A549 (cell line): ENCODE measurements around the gene PDE10A. TPM values are rescaled to one million over a fixed set of nuclear protein-coding genes. Genes with fewer than 3 reads are reported as not detected.

ENCODE experiments used
- ATAC-seq, 2 experiments: fragments of 200-7000 bp in 1 of 2; fragments of >200 bp in 1 of 2; cut with Nextera tagmentation in 1 of 2; cut with Tn5 transposase in 1 of 2; 3 replicates each; pipeline versions ENCODE4 v1.8.0 to v1.9.1; 2018 to 2020; ENCODE audit warnings: mild to moderate bottlenecking in 1 of 2, moderate library complexity in 1 of 2
- CTCF ChIA-PET: fragments of 300-600 bp; sonication (Branson Sonifier 250); formaldehyde crosslinking; extraction: SDS; loops from one replicate; lab custom pipeline; 2021; ENCODE audit warnings: antibody characterized with exemption, inconsistent platforms; lab: Yijun Ruan, JAX
- POLR2A ChIA-PET: fragments of 350-600 bp; formaldehyde crosslinking; extraction: SDS; loops from one replicate; lab custom pipeline; 2021; ENCODE audit warnings: antibody characterized with exemption, inconsistent platforms; lab: Yijun Ruan, JAX
- DNase-seq, 2 experiments: peaks; one replicate each; pipeline versions ENCODE4 v3.0.0 to v3.0.0-alpha.2; 2011 to 2016; ENCODE audit warnings: low read depth in 1 of 2, low spot score in 1 of 2
- FAIRE-seq: peaks from 2 replicates; lab custom pipeline; 2011; peaks lifted over from hg19 to GRCh38; lab: Jason Lieb, UNC
- H3K27ac ChIP-seq, 2 experiments: fragments of >200 bp; sonication (Bioruptor Twin); formaldehyde crosslinking; 3 replicates each; pipeline ENCODE4 v1.5.1; 2016 to 2017
- H3K4me1 ChIP-seq: fragments of >200 bp; sonication (Bioruptor Twin); formaldehyde crosslinking; 3 replicates; pipeline ENCODE4 v1.6.1; 2016
- H3K4me2 ChIP-seq: fragments of >200 bp; sonication (Bioruptor Twin); formaldehyde crosslinking; 3 replicates; pipeline ENCODE4 v1.6.1; 2016
- H3K4me3 ChIP-seq: fragments of >200 bp; sonication (Bioruptor Twin); formaldehyde crosslinking; 3 replicates; pipeline ENCODE4 v1.5.1; 2016
- H3K9me3 ChIP-seq: fragments of >200 bp; sonication (Bioruptor Twin); formaldehyde crosslinking; 3 replicates; pipeline ENCODE4 v1.6.1; 2016
- CBX2 ChIP-seq: fragments of 200-600 bp; sonication (generic); IDR thresholded peaks from 2 replicates; pipeline ENCODE4 v1.6.1; 2016; ENCODE audit warnings: low read depth, mild to moderate bottlenecking, borderline replicate concordance
- CEBPB ChIP-seq, 2 experiments: fragments of >200 bp in 1 of 2; sonication (Bioruptor Twin) in 1 of 2; formaldehyde crosslinking in 1 of 2; IDR thresholded peaks; 2 replicates each; pipeline ENCODE4 v1.6.1; 2012 to 2016
- FOXS1 ChIP-seq: fragments of 250-450 bp; sonication (Bioruptor Pico); IDR thresholded peaks from 2 replicates; pipeline ENCODE4 v1.5.0; 2020; ENCODE audit warnings: mild to moderate bottlenecking, moderate library complexity
- HDAC2 ChIP-seq: fragments of 200-600 bp; sonication (generic); IDR thresholded peaks from 2 replicates; pipeline ENCODE4 v1.6.1; 2016
- HOXA7 ChIP-seq: fragments of 250-450 bp; sonication (Bioruptor Pico); IDR thresholded peaks from 2 replicates; pipeline ENCODE4 v1.5.0; 2020; ENCODE audit warnings: mild to moderate bottlenecking, moderate library complexity
- JUN ChIP-seq, 2 experiments: fragments of >200 bp; sonication (Bioruptor Twin); formaldehyde crosslinking; IDR thresholded peaks; 2 replicates in 1 of 2; 3 replicates in 1 of 2; pipeline ENCODE4 v1.6.1; 2016 to 2017
- KDM5A ChIP-seq: fragments of 200-600 bp; sonication (generic); IDR thresholded peaks from 2 replicates; pipeline ENCODE4 v1.6.1; 2016; ENCODE audit warnings: antibody characterized with exemption, mild to moderate bottlenecking
- NFE2L2 ChIP-seq: fragments of 150-350 bp; conservative IDR thresholded peaks from 2 replicates; pipeline ENCODE4 v1.6.1; 2014; ENCODE audit warnings: low read length
- NR3C1 ChIP-seq: fragments of >200 bp; sonication (Bioruptor Twin); formaldehyde crosslinking; IDR thresholded peaks from 3 replicates; pipeline ENCODE4 v1.6.1; 2017
- PHF8 ChIP-seq: fragments of 200-600 bp; sonication (generic); IDR thresholded peaks from 2 replicates; pipeline ENCODE4 v1.6.1; 2016; ENCODE audit warnings: low read depth, mild to moderate bottlenecking, antibody characterized with exemption, moderate library complexity, borderline replicate concordance
- RAD21 ChIP-seq, 2 experiments: fragments of >200 bp in 1 of 2; sonication (Bioruptor Twin) in 1 of 2; formaldehyde crosslinking in 1 of 2; IDR thresholded peaks in 1 of 2; conservative IDR thresholded peaks in 1 of 2; 2 replicates in 1 of 2; 3 replicates in 1 of 2; pipeline ENCODE4 v1.6.1; 2012 to 2018; ENCODE audit warnings: inconsistent platforms in 1 of 2
- RFX5 ChIP-seq: fragments of 450-650 bp; IDR thresholded peaks from 2 replicates; pipeline ENCODE4 v1.7.1; 2014; ENCODE audit warnings: antibody characterized with exemption, mild to moderate bottlenecking, moderate library complexity
- SMC3 ChIP-seq: fragments of >200 bp; sonication (Bioruptor Twin); formaldehyde crosslinking; IDR thresholded peaks from 3 replicates; pipeline ENCODE4 v1.6.1; 2018; ENCODE audit warnings: inconsistent platforms
- TFCP2L1 ChIP-seq: fragments of 250-450 bp; sonication (Bioruptor Pico); IDR thresholded peaks from 2 replicates; pipeline ENCODE4 v1.5.0; 2021; ENCODE audit warnings: mild to moderate bottlenecking
- TP53 ChIP-seq: fragments of 250-450 bp; sonication (Bioruptor Pico); IDR thresholded peaks from 2 replicates; pipeline ENCODE4 v1.5.0; 2021; ENCODE audit warnings: mild to moderate bottlenecking, moderate library complexity
- ZC3H11A ChIP-seq: fragments of 450-650 bp; IDR thresholded peaks from 2 replicates; pipeline ENCODE4 v1.6.1; 2014; ENCODE audit warnings: antibody characterized with exemption, mild to moderate bottlenecking
- ZSCAN20 ChIP-seq: fragments of 250-450 bp; sonication (Bioruptor Pico); IDR thresholded peaks from 2 replicates; pipeline ENCODE4 v1.8.0; 2022; ENCODE audit warnings: mild to moderate bottlenecking, moderate library complexity
- WGBS: methylation state at CpG from one replicate; pipeline ENCODE4 v1.1.6; 2017; ENCODE audit errors: missing lambda C conversion rate; 5-methylcytosine and 5-hydroxymethylcytosine counted together
- polyA minus RNA-seq: library from RNA; depleted of rRNA, polyadenylated mRNA; stranded (reverse); fragments of >200 nt; gene quantifications from 2 replicates; pipeline ENCODE4 v1.2.3, GENCODE V29; 2011; rRNA and poly(A)+ RNA removed
- polyA plus RNA-seq, 4 experiments: library from polyadenylated mRNA; depleted of rRNA in 3 of 4; stranded (reverse); fragments of >200 nt; fragmentation: RNase III in 1 of 4; extraction: RNeasy Plus Mini Kit Qiagen cat#74134 plus additional on column Dnase treatment in 1 of 4; gene quantifications; 2 replicates in 3 of 4; 3 replicates in 1 of 4; pipeline ENCODE4 v1.2.3, GENCODE V29; 2011 to 2017
- TF ChIP-seq, protein P1 (sequence below): fragments of >200 bp; sonication (Bioruptor Twin); formaldehyde crosslinking; IDR thresholded peaks from 3 replicates; pipeline ENCODE4 v1.5.1; 2016
- TF ChIP-seq, protein P2 (sequence below): IDR thresholded peaks from 2 replicates; pipeline ENCODE4 v1.6.1; 2012
- TF ChIP-seq, protein P3 (sequence below): IDR thresholded peaks from 2 replicates; pipeline ENCODE4 v1.6.1; 2012; ENCODE audit warnings: low read depth, borderline replicate concordance
- TF ChIP-seq, protein P4 (sequence below): fragments of >200 bp; sonication (Bioruptor Twin); formaldehyde crosslinking; IDR thresholded peaks from 2 replicates; pipeline ENCODE4 v1.6.1; 2016
- TF ChIP-seq, protein P5 (sequence below): fragments of 250-450 bp; sonication (Bioruptor Pico); IDR thresholded peaks from 2 replicates; pipeline ENCODE4 v1.5.0; 2020; ENCODE audit warnings: low read depth, mild to moderate bottlenecking, moderate library complexity

The PDE10A gene
- polyA plus RNA-seq (2011; rRNA removed) (92.5 and 96.4 TPM in 2 replicates), polyA plus RNA-seq (2017; fragmentation: RNase III; extraction: RNeasy Plus Mini Kit Qiagen cat#74134 plus additional on column Dnase treatment) (44.9 to 46.3 TPM (median 45.9 TPM) in 3 replicates), polyA minus RNA-seq (511 and 597 TPM in 2 replicates)
- 42.5 and 54.2 TPM in 2 replicates for polyA plus RNA-seq (2012; cell fraction: cytosol; rRNA removed)
- 64.8 and 115 TPM in 2 replicates for polyA plus RNA-seq (2012; cell fraction: nucleus; rRNA removed)

DNA sequence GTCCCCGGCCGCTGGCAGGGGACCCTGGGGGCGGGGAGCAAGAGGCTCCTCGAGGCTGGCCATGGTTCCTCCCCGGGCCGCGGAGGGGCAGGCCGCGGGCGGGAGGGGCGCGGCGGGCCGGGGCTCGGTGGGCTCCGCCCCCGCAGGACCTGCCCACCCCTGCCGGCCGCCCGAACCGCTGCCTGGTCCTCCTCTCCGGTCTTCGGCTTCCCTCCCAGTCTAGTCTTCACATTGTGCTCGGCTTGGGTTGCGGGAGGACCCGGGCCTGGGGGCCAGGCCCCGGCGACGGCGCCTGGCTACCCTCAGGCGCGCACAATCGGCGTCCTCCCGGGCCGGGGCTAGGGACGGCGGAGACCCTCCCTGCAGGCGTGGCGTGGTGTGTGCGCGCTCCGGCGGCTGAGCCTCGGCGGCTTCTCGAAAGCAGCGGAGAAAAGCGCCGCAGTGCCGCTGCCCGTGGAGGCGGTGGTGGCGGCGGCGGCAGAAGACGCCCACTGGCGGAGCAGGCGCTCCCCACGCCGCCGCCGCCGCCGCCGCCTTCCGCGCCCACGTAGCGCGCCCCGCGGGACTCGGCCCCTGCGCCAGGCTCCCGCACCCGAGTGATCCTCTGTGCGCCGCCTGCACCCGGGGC, at the start of gene PDE10A:
PDE10A (minus strand) TSS at position 493 of the 628 bp plus-strand sequence; CDS start at position 63, 430 bp downstream.
- Histone ChIP-seq H3K4me3 (peak within 1 kb of the TSS; percentile 69), H3K9me3 (no peaks in the 10 kb centered on the region), H3K27ac (peak within 1 kb of the TSS; percentile 82 to 99), H3K4me1 (peaks cover 5% of the 10 kb centered on the region; the same call in 1 of the 3 replicates), H3K4me2 (peak within 1 kb of the TSS; percentile 85)
- ChIA-PET POLR2A (no interaction called here), CTCF (no interaction called here)
- WGBS = 0% methylated on average over 1 of the region's 80 CpGs
- FAIRE-seq (no peak), DNase-seq (peak; percentile 67 to 81)
- TF ChIP-seq FOXS1 (CRISPR knock-in tag) = no peak
- no peak for TF ChIP-seq SMC3
- no peak for TF ChIP-seq PHF8
- 0 out of 5 replicates have a peak, but pooled peaks of 1 of the 2 experiments have one; percentile 24 for TF ChIP-seq JUN (IDR thresholded peaks at IDR 0.05)
- TF ChIP-seq NR3C1 = no peak
- no peak for TF ChIP-seq HDAC2
- TF ChIP-seq RAD21 (conservative IDR thresholded peaks at IDR 0.05 in 1 of 2, IDR thresholded peaks at IDR 0.05 in 1 of 2) = 0 out of 5 replicates have a peak, but pooled peaks of 1 of the 2 experiments have one; percentile 12
- TF ChIP-seq, protein P1, sequence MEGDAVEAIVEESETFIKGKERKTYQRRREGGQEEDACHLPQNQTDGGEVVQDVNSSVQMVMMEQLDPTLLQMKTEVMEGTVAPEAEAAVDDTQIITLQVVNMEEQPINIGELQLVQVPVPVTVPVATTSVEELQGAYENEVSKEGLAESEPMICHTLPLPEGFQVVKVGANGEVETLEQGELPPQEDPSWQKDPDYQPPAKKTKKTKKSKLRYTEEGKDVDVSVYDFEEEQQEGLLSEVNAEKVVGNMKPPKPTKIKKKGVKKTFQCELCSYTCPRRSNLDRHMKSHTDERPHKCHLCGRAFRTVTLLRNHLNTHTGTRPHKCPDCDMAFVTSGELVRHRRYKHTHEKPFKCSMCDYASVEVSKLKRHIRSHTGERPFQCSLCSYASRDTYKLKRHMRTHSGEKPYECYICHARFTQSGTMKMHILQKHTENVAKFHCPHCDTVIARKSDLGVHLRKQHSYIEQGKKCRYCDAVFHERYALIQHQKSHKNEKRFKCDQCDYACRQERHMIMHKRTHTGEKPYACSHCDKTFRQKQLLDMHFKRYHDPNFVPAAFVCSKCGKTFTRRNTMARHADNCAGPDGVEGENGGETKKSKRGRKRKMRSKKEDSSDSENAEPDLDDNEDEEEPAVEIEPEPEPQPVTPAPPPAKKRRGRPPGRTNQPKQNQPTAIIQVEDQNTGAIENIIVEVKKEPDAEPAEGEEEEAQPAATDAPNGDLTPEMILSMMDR = no peak
- TF ChIP-seq, protein P2, sequence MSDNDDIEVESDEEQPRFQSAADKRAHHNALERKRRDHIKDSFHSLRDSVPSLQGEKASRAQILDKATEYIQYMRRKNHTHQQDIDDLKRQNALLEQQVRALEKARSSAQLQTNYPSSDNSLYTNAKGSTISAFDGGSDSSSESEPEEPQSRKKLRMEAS = peak; percentile 20; the same call in 1 of the 2 replicates
- no peak for TF ChIP-seq KDM5A
- TF ChIP-seq, protein P3, sequence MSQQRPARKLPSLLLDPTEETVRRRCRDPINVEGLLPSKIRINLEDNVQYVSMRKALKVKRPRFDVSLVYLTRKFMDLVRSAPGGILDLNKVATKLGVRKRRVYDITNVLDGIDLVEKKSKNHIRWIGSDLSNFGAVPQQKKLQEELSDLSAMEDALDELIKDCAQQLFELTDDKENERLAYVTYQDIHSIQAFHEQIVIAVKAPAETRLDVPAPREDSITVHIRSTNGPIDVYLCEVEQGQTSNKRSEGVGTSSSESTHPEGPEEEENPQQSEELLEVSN = no peak
- TF ChIP-seq TP53 (CRISPR knock-in tag) = no peak
- TF ChIP-seq, all 56 proteins: peak for 3
- peak; percentile 62 to 70 for ATAC-seq

DNA sequence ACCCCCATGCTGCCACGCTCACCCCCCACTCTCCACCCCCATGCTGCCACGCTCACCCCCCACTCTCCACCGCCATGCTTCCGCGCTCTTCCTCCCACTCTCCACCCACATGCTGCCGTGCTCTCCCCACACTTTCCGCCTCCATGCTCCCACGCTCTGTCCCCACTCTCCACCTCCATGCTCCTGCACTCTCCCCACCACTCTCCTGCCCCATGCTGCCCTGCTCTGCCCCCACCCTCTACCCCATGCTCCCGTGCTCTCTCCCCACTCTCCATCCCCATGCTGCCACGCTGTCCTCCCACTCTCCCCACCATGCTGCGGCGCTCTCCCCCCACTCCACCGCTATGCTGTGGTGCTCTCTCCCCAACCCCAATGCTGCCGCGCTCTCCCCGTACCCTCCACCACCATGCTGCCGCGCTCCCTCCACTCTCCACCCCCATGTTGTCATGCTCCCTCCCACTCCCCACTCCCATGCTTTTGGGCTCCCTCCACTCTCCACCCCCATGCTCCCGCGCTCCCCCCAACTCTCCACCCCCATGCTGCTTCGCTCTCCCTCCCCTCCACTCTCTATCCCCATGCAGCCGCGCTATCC, 46.0 kb upstream of the PDE10A start:
- no peak overlapping the region for H3K27ac ChIP-seq
- no peaks in the 10 kb centered on the region for H3K9me3 ChIP-seq
- TF ChIP-seq HOXA7 (CRISPR knock-in tag) (no peak), ZC3H11A (no peak), NFE2L2 (no peak)
- TF ChIP-seq, protein P4, sequence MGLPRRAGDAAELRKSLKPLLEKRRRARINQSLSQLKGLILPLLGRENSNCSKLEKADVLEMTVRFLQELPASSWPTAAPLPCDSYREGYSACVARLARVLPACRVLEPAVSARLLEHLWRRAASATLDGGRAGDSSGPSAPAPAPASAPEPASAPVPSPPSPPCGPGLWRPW = no peak
- no peak for FAIRE-seq
- 93% methylated on average over 15 of the region's 23 CpGs for WGBS
- H3K4me1 ChIP-seq = no peaks in the 10 kb centered on the region
- POLR2A ChIA-PET = no interaction called here
- CTCF ChIA-PET = no interaction called here
- no peak overlapping the region for H3K4me2 ChIP-seq
- no peak for DNase-seq
- H3K4me3 ChIP-seq = no peak overlapping the region
- no peak for ATAC-seq

DNA sequence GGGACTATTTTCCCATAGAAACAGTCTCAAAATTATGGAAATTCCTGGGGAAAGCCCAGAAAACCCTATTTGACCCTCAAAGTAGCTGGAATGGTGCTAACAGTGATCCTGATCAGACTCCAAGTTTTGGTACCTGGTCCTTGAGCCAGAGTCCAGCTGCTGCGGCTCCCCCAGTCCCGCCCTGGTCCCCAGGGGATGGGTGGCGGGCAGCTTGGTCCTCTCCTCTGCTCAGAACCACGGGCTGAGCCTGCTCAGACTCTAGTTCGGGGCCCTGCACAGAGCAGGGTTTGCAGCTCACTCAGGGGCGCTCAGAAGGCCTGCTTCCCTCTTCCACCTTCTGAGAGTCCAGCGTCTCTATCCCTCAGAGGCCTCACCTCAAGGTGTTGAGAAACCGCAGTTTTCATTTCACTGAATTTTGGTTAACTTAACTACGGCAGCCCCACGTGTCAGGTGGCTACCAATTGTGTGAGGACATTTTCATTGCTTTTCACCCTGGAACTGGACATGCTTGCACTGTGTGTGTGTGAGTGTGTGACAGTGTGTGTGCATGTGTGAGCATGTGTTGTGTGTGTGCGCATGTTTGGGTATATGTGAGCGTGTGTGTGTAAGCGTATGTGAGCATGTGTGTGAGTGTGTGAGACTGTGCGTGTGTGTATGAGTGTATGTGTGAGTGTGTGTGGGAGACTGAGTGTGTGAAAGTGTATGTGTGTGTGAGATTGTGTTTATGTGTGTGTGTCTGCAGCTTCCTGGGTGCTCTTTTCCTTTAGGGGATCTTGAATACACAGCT, 44.2 kb upstream of the PDE10A start:
- no peak for TF ChIP-seq TFCP2L1 (CRISPR knock-in tag)
- TF ChIP-seq RFX5 = no peak
- TF ChIP-seq CBX2 = no peak
- no peak for TF ChIP-seq NFE2L2
- TF ChIP-seq, protein P5, sequence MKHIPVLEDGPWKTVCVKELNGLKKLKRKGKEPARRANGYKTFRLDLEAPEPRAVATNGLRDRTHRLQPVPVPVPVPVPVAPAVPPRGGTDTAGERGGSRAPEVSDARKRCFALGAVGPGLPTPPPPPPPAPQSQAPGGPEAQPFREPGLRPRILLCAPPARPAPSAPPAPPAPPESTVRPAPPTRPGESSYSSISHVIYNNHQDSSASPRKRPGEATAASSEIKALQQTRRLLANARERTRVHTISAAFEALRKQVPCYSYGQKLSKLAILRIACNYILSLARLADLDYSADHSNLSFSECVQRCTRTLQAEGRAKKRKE (CRISPR knock-in tag) = no peak
- no peak for TF ChIP-seq ZSCAN20 (CRISPR knock-in tag)
- TF ChIP-seq CEBPB (IDR thresholded peaks at IDR 0.05) = no peak
- TF ChIP-seq, all 56 proteins: peak for 0
- Histone ChIP-seq H3K27ac (no peak overlapping the region), H3K4me3 (no peak overlapping the region), H3K4me2 (no peak overlapping the region), H3K9me3 (no peaks in the 10 kb centered on the region), H3K4me1 (no peaks in the 10 kb centered on the region)
- CTCF ChIA-PET = no interaction called here
- FAIRE-seq (no peak), ATAC-seq (no peak), DNase-seq (no peak)
- POLR2A ChIA-PET = no interaction called here
- WGBS = 90% methylated on average over 10 of the region's 14 CpGs
